PC-9 (cell line): ENCODE data around the gene RBP5. TPM values are rescaled to one million over a fixed set of nuclear protein-coding genes. Genes with fewer than 3 reads are reported as not detected.

Experiments used
- BruUV-seq: library from RNA; stranded (reverse); fragments of 400-500 nt; replicated peaks from 2 replicates; lab custom pipeline; 2021; lab: Mats Ljungman, UMichigan
- CTCF ChIA-PET: fragments of 300-600 bp; sonication (Branson Sonifier 250); formaldehyde crosslinking; loops from one replicate; lab custom pipeline; 2022; ENCODE audit warnings: antibody characterized with exemption; lab: Charles Lee
- POLR2A ChIA-PET: fragments of 300-600 bp; sonication (Branson Sonifier 250); formaldehyde crosslinking; loops from one replicate; lab custom pipeline; 2022; ENCODE audit warnings: antibody characterized with exemption; ENCODE audit not compliant: unreplicated experiment; lab: Charles Lee
- DNase-seq, 2 experiments: peaks; one replicate each; pipeline versions ENCODE4 v3.0.0 to v3.0.0-alpha.2; 2015 to 2022; ENCODE audit warnings: mixed read lengths in 1 of 2
- H2AFZ ChIP-seq: fragments of 200-600 bp; sonication (generic); 2 replicates; pipeline ENCODE4 v1.8.1; 2017; ENCODE audit warnings: antibody characterized with exemption
- H3F3A ChIP-seq: fragments of 200-600 bp; sonication (generic); 2 replicates; pipeline ENCODE4 v1.8.1; 2017; ENCODE audit warnings: antibody characterized with exemption, mild to moderate bottlenecking, low read depth; ENCODE audit not compliant: insufficient read depth
- H3K27ac ChIP-seq: fragments of 200-600 bp; sonication (generic); 2 replicates; pipeline ENCODE4 v1.6.1; 2016; ENCODE audit warnings: mixed run types
- H3K27me3 ChIP-seq: fragments of 200-600 bp; sonication (generic); 2 replicates; pipeline ENCODE4 v1.6.1; 2016; ENCODE audit warnings: low read depth, mixed run types; ENCODE audit not compliant: insufficient read depth
- H3K36me3 ChIP-seq: fragments of 200-600 bp; sonication (generic); 2 replicates; pipeline ENCODE4 v1.6.1; 2016; ENCODE audit warnings: low read depth, mixed run types
- H3K4me1 ChIP-seq: fragments of 200-600 bp; sonication (generic); replicated peaks from 2 replicates; pipeline ENCODE4 v1.6.1; 2016; ENCODE audit warnings: mixed run types; ENCODE audit not compliant: insufficient read depth
- H3K4me2 ChIP-seq: fragments of 200-600 bp; sonication (generic); 2 replicates; pipeline ENCODE4 v1.6.1; 2017; ENCODE audit warnings: mixed run types
- H3K4me3 ChIP-seq: fragments of 200-600 bp; sonication (generic); 2 replicates; pipeline ENCODE4 v1.6.1; 2016; ENCODE audit warnings: mixed run types
- H3K79me2 ChIP-seq: fragments of 200-600 bp; sonication (generic); 2 replicates; pipeline ENCODE4 v1.6.1; 2017; ENCODE audit warnings: low read depth, mixed run types
- H3K9me2 ChIP-seq: fragments of 200-600 bp; sonication (generic); 2 replicates; pipeline ENCODE4 v1.8.1; 2017; ENCODE audit warnings: mild to moderate bottlenecking; ENCODE audit not compliant: insufficient read depth
- H3K9me3 ChIP-seq: fragments of 200-600 bp; sonication (generic); 2 replicates; pipeline ENCODE4 v1.8.1; 2016; ENCODE audit warnings: low read depth; ENCODE audit not compliant: insufficient read depth
- H4K20me1 ChIP-seq: fragments of 200-600 bp; sonication (generic); 2 replicates; pipeline ENCODE4 v1.8.1; 2017; ENCODE audit not compliant: insufficient read depth
- EZH2 ChIP-seq: fragments of 200-600 bp; sonication (generic); IDR thresholded peaks from 2 replicates; pipeline ENCODE4 v1.8.0; 2017; ENCODE audit warnings: antibody characterized with exemption, low read depth
- intact Hi-C: fragments of 100-400 bp; cut with micrococcal nuclease; formaldehyde crosslinking; loops from one replicate; pipeline ENCODE4 v1.10.0; 2022; ENCODE audit not compliant: unreplicated experiment
- total RNA-seq: library from RNA; stranded (reverse); gene quantifications from 2 replicates; pipeline ENCODE4 v1.2.3, GENCODE V29; 2021
- TF ChIP-seq, protein P1 (sequence below): fragments of 200-600 bp; sonication (generic); conservative IDR thresholded peaks from 2 replicates; pipeline ENCODE4 v1.6.1; 2017; ENCODE audit warnings: mixed run types, antibody characterized with exemption, mild to moderate bottlenecking, moderate library complexity

The RBP5 gene
- total RNA-seq, 1 experiment from 2014 or later, result 0.74 TPM

DNA sequence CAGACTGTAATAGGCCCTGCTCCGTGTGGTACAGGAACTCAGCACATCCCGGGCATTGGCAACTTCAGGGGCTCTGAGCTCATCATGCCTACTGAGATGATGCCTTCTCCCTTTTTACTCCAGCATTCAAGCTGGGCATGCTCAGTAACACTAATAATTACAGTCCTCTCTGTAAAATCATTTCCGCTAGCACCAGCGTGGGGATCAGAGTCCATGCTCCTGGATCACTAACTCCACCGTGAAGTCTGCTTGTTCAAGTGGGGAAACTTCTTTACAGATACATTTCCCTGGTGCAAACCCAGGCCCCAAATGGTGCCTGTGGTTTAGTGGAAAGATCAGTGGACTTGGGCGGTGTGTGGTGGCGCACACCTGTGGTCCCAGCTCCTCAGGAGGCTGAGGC lies 18.2 kb upstream of the RBP5 start:
- TF ChIP-seq EZH2, result no peak
- TF ChIP-seq, protein P1, sequence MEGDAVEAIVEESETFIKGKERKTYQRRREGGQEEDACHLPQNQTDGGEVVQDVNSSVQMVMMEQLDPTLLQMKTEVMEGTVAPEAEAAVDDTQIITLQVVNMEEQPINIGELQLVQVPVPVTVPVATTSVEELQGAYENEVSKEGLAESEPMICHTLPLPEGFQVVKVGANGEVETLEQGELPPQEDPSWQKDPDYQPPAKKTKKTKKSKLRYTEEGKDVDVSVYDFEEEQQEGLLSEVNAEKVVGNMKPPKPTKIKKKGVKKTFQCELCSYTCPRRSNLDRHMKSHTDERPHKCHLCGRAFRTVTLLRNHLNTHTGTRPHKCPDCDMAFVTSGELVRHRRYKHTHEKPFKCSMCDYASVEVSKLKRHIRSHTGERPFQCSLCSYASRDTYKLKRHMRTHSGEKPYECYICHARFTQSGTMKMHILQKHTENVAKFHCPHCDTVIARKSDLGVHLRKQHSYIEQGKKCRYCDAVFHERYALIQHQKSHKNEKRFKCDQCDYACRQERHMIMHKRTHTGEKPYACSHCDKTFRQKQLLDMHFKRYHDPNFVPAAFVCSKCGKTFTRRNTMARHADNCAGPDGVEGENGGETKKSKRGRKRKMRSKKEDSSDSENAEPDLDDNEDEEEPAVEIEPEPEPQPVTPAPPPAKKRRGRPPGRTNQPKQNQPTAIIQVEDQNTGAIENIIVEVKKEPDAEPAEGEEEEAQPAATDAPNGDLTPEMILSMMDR, result no peak
- ChIA-PET CTCF (no interaction called here), POLR2A (interaction anchor here (0.6 kb wide), 1 partner anchor 536 kb away, joined by 3 read pairs; no protein-coding TSS in a partner anchor)
- Histone ChIP-seq H3K9me3 (no peaks in the 10 kb centered on the region), H4K20me1 (no peaks in the 10 kb centered on the region; the same call in 1 of the 2 replicates), H3K4me2 (no peak overlapping the region), H2AFZ (no peak overlapping the region), H3K36me3 (peaks cover 6% of the 10 kb centered on the region; the same call in 1 of the 2 replicates), H3K27ac (no peak overlapping the region), H3K9me2 (no peaks in the 10 kb centered on the region), H3K4me3 (no peak overlapping the region), H3K27me3 (no peaks in the 10 kb centered on the region), H3F3A (no peaks in the 10 kb centered on the region; the same call in 1 of the 2 replicates), H3K4me1 (no peaks in the 10 kb centered on the region), H3K79me2 (no peaks in the 10 kb centered on the region)
- DNase-seq, result no peak
- intact Hi-C loops, result no loop called here
- no TSS peak for BruUV-seq

DNA sequence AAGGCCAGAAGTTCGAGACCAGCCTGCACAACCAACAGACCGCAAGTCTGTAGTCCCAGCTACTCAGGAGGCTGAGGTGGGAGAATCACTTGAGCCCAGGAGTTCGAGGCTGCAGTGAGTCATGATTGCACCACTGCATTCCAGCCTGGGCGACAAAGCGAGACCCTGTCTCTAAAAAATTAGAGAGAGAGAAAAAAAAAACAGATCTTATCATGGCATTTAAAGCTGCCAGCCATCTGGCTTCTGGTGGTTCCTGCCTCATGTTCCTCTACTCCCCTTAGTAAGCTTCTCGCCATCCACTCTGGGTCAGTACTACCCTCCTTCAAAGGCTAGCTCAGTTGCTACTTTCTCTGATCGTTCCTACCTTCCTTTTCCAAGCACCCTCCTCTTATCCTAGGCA lies 17.5 kb upstream of the RBP5 start:
- intact Hi-C loops, result no loop called here
- no peaks in the 10 kb centered on the region for H3K79me2 ChIP-seq
- no peaks in the 10 kb centered on the region for H3K9me2 ChIP-seq
- H4K20me1 ChIP-seq, result no peaks in the 10 kb centered on the region; the same call in 1 of the 2 replicates
- ChIA-PET CTCF (interaction anchor here (0.6 kb wide), 1 partner anchor 199 kb away, joined by 9 read pairs; no protein-coding TSS in a partner anchor), POLR2A (interaction anchor here (0.6 kb wide), 1 partner anchor 535 kb away, joined by 3 read pairs; no protein-coding TSS in a partner anchor)
- H3K27ac ChIP-seq, result no peak overlapping the region
- no peak overlapping the region for H3K4me2 ChIP-seq
- H2AFZ ChIP-seq, result no peak overlapping the region
- H3K4me1 ChIP-seq, result no peaks in the 10 kb centered on the region
- no peaks in the 10 kb centered on the region for H3K27me3 ChIP-seq
- no peaks in the 10 kb centered on the region for H3K9me3 ChIP-seq
- H3K4me3 ChIP-seq, result no peak overlapping the region
- no peaks in the 10 kb centered on the region; the same call in 1 of the 2 replicates for H3F3A ChIP-seq
- no peak for DNase-seq
- TF ChIP-seq, protein P1, result no peak
- no peak for TF ChIP-seq EZH2
- peaks cover 6% of the 10 kb centered on the region; the same call in 1 of the 2 replicates for H3K36me3 ChIP-seq
- no TSS peak for BruUV-seq

DNA sequence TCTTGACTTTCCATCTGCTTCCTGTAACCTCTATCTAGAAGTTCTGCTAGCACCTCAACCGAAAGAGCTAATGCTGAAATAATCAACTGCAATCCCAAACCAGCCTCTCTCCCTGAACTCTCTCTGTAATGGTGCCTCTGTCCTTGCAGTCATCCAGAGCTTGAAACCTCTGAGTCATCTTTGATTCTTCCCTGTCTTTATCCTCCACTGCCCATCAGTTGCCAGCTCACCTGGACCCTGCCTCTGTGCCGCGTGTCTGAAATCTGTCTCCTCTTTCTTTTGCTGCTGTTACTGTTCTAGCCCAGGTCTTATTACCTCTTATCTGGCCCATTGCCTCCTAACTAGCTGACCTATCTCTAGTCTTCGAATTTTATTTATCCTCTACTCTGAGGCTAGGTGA lies 17.0 kb upstream of the RBP5 start:
- Histone ChIP-seq H3K9me3 (no peaks in the 10 kb centered on the region), H3F3A (no peaks in the 10 kb centered on the region; the same call in 1 of the 2 replicates), H3K4me2 (no peak overlapping the region), H3K4me1 (no peaks in the 10 kb centered on the region), H3K27ac (no peak overlapping the region), H2AFZ (no peak overlapping the region), H3K36me3 (peaks cover 6% of the 10 kb centered on the region; the same call in 1 of the 2 replicates), H3K27me3 (no peaks in the 10 kb centered on the region), H3K4me3 (no peak overlapping the region), H4K20me1 (no peaks in the 10 kb centered on the region; the same call in 1 of the 2 replicates), H3K9me2 (no peaks in the 10 kb centered on the region), H3K79me2 (no peaks in the 10 kb centered on the region)
- ChIA-PET CTCF (interaction anchor here (0.6 to 1.5 kb wide), 3 partner anchors 10 to 198 kb away, joined by 5 to 10 read pairs (median 9); no protein-coding TSS in a partner anchor), POLR2A (no interaction called here)
- no peak for TF ChIP-seq EZH2
- TF ChIP-seq, protein P1, result no peak
- no TSS peak for BruUV-seq
- DNase-seq, result no peak
- intact Hi-C loops, result no loop called here
